Fibroblast of mammary gland (primary cell): Measurements from ENCODE around the gene ITGB1BP1.

ENCODE experiments used
- DNase-seq: peaks from one replicate; pipeline ENCODE4 v3.0.0-alpha.2; 2010; ENCODE audit warnings: low read depth
- H3K4me3 ChIP-seq: 2 replicates; pipeline ENCODE4 v1.5.1; 2011; ENCODE audit warnings: low read depth, mild to moderate bottlenecking, low read length, moderate library complexity; ENCODE audit not compliant: control insufficient read depth
- TF ChIP-seq, protein P1 (sequence below): conservative IDR thresholded peaks from 2 replicates; pipeline ENCODE4 v1.5.1; 2011; ENCODE audit warnings: low read depth, low read length, inconsistent platforms; ENCODE audit not compliant: control insufficient read depth, insufficient read depth

ITGB1BP1 gene

DNA sequence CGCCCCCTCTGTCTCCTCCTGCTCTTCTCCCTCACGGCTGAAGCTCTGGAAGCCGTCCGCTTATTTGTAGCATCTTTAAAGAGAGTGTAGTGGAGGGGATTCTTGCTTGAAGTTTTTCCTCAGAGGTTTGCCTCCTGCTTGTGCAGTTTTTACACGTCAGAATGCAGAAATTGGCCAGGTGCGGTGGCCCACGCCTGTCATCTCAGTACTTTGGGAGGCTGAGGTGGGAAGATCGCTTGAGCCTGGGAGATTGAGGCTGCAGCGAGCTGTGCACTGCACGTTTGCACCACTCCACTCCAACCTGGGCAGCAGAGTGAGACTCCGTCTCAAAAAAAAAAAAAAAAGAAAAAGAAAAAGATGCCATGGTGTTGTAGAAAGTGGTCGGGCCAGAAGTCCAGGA, 69.0 kb downstream of the ITGB1BP1 start:
- TF ChIP-seq, protein P1, sequence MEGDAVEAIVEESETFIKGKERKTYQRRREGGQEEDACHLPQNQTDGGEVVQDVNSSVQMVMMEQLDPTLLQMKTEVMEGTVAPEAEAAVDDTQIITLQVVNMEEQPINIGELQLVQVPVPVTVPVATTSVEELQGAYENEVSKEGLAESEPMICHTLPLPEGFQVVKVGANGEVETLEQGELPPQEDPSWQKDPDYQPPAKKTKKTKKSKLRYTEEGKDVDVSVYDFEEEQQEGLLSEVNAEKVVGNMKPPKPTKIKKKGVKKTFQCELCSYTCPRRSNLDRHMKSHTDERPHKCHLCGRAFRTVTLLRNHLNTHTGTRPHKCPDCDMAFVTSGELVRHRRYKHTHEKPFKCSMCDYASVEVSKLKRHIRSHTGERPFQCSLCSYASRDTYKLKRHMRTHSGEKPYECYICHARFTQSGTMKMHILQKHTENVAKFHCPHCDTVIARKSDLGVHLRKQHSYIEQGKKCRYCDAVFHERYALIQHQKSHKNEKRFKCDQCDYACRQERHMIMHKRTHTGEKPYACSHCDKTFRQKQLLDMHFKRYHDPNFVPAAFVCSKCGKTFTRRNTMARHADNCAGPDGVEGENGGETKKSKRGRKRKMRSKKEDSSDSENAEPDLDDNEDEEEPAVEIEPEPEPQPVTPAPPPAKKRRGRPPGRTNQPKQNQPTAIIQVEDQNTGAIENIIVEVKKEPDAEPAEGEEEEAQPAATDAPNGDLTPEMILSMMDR = no peak
- DNase-seq = no peak
- no peak overlapping the region for H3K4me3 ChIP-seq
